SU-DHL-6 (cell line): ENCODE measurements around the gene DCDC2C.

Experiments
- H2AFZ ChIP-seq: fragments of 200-600 bp; sonication (generic); 2 replicates; pipeline ENCODE4 v1.6.1; 2014; ENCODE audit warnings: low read depth, mild to moderate bottlenecking, moderate library complexity, mixed read lengths, antibody characterized with exemption, low read length; ENCODE audit not compliant: severe bottlenecking
- H3F3A ChIP-seq: fragments of 200-600 bp; shearing (Covaris generic); 2 replicates; pipeline ENCODE4 v1.6.0; 2016; ENCODE audit warnings: antibody characterized with exemption, mild to moderate bottlenecking; ENCODE audit not compliant: insufficient read depth
- H3K27ac ChIP-seq: fragments of 200-600 bp; sonication (generic); 2 replicates; pipeline ENCODE4 v1.5.1; 2016; ENCODE audit warnings: low read depth, mild to moderate bottlenecking, low read length, moderate library complexity, mixed read lengths
- H3K27me3 ChIP-seq: fragments of 200-600 bp; sonication (generic), shearing (Covaris generic); 2 replicates; pipeline ENCODE4 v1.6.0; 2014; ENCODE audit warnings: mild to moderate bottlenecking, low read length
- H3K36me3 ChIP-seq: fragments of 200-600 bp; sonication (generic); 2 replicates; pipeline ENCODE4 v1.6.1; 2014; ENCODE audit warnings: mild to moderate bottlenecking, low read length, mixed read lengths
- H3K4me2 ChIP-seq: fragments of 300-600, 200-600 bp; shearing (Covaris generic), sonication (generic); 2 replicates; pipeline ENCODE4 v1.6.0; 2014; ENCODE audit warnings: low read length, low read depth, mild to moderate bottlenecking; ENCODE audit not compliant: poor library complexity, severe bottlenecking
- H3K4me3 ChIP-seq: fragments of 200-600 bp; sonication (generic); 2 replicates; pipeline ENCODE4 v1.5.1; 2014; ENCODE audit warnings: antibody characterized with exemption, low read length, mild to moderate bottlenecking, mixed read lengths; ENCODE audit not compliant: insufficient read depth, poor library complexity, severe bottlenecking
- H3K79me2 ChIP-seq: fragments of 200-600 bp; sonication (generic); 2 replicates; pipeline ENCODE4 v1.6.1; 2014; ENCODE audit warnings: mild to moderate bottlenecking, low read length, moderate library complexity; ENCODE audit not compliant: insufficient read depth
- H3K9ac ChIP-seq: fragments of 200-600 bp; sonication (generic); 2 replicates; pipeline ENCODE4 v1.7.0; 2014; ENCODE audit warnings: mild to moderate bottlenecking, low read length
- H3K9me2 ChIP-seq: fragments of 200-600 bp; sonication (generic); replicated peaks from 2 replicates; pipeline ENCODE4 v1.6.1; 2014; ENCODE audit warnings: low read length; ENCODE audit not compliant: insufficient read depth
- H3K9me3 ChIP-seq: fragments of 200-600 bp; sonication (generic); 2 replicates; pipeline ENCODE4 v1.6.1; 2014; ENCODE audit warnings: low read length, mixed read lengths; ENCODE audit not compliant: insufficient read depth
- H4K20me1 ChIP-seq: fragments of 200-600 bp; sonication (generic); 2 replicates; pipeline ENCODE4 v1.6.1; 2014; ENCODE audit warnings: low read depth, mild to moderate bottlenecking, antibody characterized with exemption, low read length, moderate library complexity, mixed read lengths
- CTCF ChIP-seq: fragments of 200-600 bp; sonication (generic); IDR thresholded peaks from one replicate; pipeline ENCODE4 v1.5.1; 2017; ENCODE audit warnings: antibody characterized with exemption, mild to moderate bottlenecking, low read length, moderate library complexity; ENCODE audit not compliant: insufficient read depth, poor library complexity, severe bottlenecking
- EZH2phosphoT487 ChIP-seq: fragments of 200-600 bp; sonication (generic), shearing (Covaris generic); conservative IDR thresholded peaks from 2 replicates; pipeline ENCODE4 v1.6.1; 2018; ENCODE audit warnings: mild to moderate bottlenecking, antibody characterized with exemption, low read length, moderate library complexity, mixed read lengths

Gene DCDC2C

GRCh38 chr2:3696545-3696944, 6.8 kb upstream of the DCDC2C start:
- H3K4me2 ChIP-seq: no peak overlapping the region
- no peaks in the 10 kb centered on the region for H3K9me2 ChIP-seq
- no peaks in the 10 kb centered on the region for H3F3A ChIP-seq
- no peak overlapping the region for H3K4me3 ChIP-seq
- no peak overlapping the region for H3K27ac ChIP-seq
- no peaks in the 10 kb centered on the region for H3K27me3 ChIP-seq
- H4K20me1 ChIP-seq: no peaks in the 10 kb centered on the region
- no peaks in the 10 kb centered on the region for H3K79me2 ChIP-seq
- H3K9ac ChIP-seq: no peak overlapping the region
- no peak for TF ChIP-seq EZH2phosphoT487
- TF ChIP-seq CTCF: no peak
- no peak overlapping the region for H2AFZ ChIP-seq
- no peaks in the 10 kb centered on the region for H3K9me3 ChIP-seq
- H3K36me3 ChIP-seq: no peaks in the 10 kb centered on the region

- no peak overlapping the region for H2AFZ ChIP-seq
- no peak for TF ChIP-seq EZH2phosphoT487
- no peak for TF ChIP-seq CTCF
- no peaks in the 10 kb centered on the region for H3K9me3 ChIP-seq
- no peak overlapping the region for H3K27ac ChIP-seq
- no peak overlapping the region for H3K9ac ChIP-seq
- H3F3A ChIP-seq: no peaks in the 10 kb centered on the region
- H3K36me3 ChIP-seq: no peaks in the 10 kb centered on the region
- H3K9me2 ChIP-seq: no peaks in the 10 kb centered on the region
- no peaks in the 10 kb centered on the region for H4K20me1 ChIP-seq
- H3K27me3 ChIP-seq: no peaks in the 10 kb centered on the region
- H3K4me2 ChIP-seq: no peak overlapping the region
- H3K4me3 ChIP-seq: no peak overlapping the region
- no peaks in the 10 kb centered on the region for H3K79me2 ChIP-seq
Measured at GRCh38 chr2:3701071-3701470, 2.3 kb upstream of the DCDC2C start.

- Histone ChIP-seq H3K79me2 (no peaks in the 10 kb centered on the region), H3F3A (no peaks in the 10 kb centered on the region), H3K36me3 (no peaks in the 10 kb centered on the region), H2AFZ (no peak overlapping the region), H3K27me3 (no peaks in the 10 kb centered on the region), H3K9ac (no peak overlapping the region), H3K4me2 (no peak overlapping the region), H3K9me3 (no peaks in the 10 kb centered on the region), H3K9me2 (no peaks in the 10 kb centered on the region), H3K27ac (no peak overlapping the region), H3K4me3 (no peak overlapping the region), H4K20me1 (no peaks in the 10 kb centered on the region)
- TF ChIP-seq CTCF (no peak), EZH2phosphoT487 (no peak)
Measured at GRCh38 chr2:3703757-3704355, 481 bp downstream of the DCDC2C start.
